GM21528 (cell line): ENCODE data around the gene DPP4.

Experiments
- ATAC-seq: cut with Tn5 transposase; IDR thresholded peaks from one replicate; pipeline ENCODE4 v1.9.1; 2021; ENCODE audit warnings: mild to moderate bottlenecking, moderate library complexity; ENCODE audit not compliant: unreplicated experiment, low FRiP score

The DPP4 gene

DNA sequence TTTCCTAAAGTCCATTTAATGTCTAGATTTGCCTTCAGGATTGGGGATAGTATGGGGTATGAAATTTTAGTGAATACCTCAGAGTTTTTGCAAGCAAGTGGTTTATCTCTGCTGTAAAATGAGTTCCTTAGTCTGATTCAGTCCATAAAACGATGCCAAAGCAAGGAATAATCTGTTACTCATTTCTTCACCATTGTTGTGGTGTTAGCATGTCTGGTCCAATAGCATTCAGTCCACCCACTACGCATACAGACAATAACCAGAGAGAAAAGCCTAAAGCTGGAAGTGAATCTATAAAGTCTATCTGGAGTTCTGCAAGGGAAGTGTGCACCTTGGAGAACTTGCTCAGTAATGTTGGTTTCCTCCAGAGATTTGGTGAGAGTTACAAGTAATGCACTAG lies 12.9 kb upstream of the DPP4 start:
- ATAC-seq = no peak

DNA sequence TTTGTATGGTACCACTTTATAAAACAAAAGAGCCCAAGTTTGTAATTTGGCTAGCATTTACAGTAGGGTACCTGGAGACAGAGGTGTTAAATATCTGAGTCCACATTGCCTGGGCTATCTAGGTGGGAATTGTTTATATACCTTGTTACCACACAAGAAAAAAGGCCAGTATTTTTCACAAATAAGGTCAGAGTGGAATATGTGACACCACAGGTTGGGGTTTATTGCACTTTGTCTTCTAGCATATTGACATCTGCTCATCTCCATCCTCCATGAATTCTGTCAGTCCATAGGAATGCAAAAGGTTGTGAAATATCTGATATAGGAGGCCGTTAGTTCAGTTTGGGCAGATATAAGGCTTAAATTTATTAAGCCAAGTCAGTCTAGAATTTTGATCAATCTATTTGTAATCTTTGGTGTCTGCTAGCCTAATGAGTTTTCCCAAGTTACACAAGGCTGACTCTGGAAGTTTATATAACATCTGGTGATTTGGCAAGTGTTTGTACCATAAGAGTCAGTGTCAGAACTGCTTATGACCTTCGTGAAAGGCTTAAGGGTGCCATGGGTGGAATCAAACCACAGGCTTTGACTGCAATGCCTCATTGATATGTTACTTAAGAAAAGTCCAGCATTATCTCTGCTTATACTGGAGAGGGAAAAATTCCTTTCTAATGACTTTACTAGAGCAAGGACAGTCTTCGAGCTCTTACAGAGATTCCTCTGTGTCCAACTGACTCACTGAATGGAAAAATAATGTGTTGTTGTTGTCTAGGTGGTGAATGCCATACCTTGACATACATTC lies 11.3 kb upstream of the DPP4 start:
- ATAC-seq = no peak

DNA sequence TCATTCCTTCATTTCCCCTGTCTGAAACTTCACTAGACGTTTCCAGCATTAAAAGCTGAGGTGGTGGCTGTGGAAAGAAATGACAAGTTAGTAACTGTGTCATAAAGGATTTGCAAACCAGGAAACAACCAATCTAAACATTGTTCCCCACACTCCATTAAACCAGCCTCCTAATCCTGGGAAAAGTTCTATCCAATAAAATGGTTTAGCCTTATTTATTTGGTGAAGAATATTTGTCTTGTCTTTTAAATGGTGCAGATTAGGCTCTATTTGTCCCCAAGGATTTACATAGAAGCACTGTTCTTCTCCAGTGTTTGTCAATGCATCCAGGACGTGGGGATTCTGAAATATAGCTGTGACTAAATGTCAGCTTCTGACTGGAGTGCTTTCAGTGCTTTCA lies 10.5 kb upstream of the DPP4 start:
- ATAC-seq = no peak

DNA sequence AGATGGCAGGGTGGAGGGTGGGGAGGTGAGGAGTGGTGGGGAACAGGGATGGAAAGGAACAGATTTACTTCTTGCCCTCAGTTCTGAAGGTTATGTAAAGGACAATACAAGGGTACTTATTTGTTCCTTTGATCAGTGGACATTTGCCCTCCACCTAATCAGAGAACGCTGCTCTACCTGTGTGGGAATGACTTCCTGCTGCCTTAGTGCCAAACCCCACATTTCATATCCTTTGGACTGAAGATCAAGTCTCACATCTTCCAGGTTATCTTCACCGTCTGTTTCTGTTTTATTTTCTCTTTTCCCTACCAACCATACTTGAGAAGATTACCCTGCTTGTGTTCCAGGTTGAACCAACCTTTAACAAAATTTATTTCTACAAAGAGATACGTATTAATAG lies 8.7 kb upstream of the DPP4 start:
- ATAC-seq = no peak

DNA sequence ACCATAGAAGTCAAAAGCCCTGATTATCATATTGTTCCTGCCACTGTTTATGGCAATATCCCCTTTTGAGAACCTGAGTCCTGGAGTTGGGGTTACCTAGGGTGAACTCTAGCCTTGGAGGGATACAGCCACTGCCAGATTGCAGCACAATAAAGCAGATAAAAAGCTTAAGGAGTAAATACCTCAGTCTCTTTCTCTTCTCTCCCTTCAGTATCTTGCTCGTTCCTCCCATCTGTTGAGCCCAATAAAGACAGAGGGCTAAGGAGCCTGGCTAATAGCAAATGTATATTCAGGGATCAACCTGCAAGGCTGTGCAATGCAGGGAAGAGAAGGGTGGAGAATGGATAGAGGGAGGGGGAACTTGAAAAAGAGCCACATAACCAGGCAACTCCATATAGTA lies 8.0 kb upstream of the DPP4 start:
- ATAC-seq = no peak

DNA sequence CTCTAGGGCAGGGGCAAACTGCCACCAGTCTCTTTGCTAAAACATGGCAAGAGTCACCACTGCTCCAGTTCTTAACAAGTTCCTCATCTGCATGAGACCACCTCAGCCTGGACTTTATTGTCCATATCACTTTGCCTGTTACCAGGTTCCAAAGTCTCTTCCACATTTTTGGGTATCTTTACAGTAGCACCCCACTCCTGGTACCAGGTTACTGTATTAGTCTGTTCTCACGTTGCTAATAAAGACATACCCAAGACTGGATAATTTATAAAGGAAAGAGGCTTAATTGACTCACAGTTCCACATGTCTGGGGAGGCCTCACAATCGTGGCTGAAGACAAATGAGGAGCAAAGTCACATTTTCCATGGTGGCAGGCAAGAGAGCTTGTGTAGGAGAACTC lies 5.5 kb upstream of the DPP4 start:
- no peak for ATAC-seq

DNA sequence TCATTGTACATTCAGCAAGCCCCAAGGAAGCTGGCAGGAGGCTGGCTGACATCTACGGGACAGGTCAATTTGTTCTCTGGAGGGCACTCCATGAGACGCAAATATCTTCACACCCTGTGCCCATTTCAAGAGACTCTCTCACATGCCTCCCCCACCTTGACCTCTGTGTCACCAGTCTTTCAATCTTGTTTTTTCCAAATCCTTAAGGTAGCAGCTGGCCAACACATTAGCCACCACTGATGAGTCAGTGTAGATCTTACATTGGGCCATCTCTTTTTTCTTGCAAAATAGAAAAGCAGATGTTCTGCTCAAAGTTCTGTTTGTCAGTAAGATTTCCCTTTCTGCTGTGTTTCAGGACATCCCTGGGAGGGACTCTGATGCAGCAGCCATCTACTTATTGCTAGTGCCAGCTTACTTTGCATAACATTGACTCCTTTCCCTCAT lies 1.7 kb upstream of the DPP4 start:
- no peak for ATAC-seq

DNA sequence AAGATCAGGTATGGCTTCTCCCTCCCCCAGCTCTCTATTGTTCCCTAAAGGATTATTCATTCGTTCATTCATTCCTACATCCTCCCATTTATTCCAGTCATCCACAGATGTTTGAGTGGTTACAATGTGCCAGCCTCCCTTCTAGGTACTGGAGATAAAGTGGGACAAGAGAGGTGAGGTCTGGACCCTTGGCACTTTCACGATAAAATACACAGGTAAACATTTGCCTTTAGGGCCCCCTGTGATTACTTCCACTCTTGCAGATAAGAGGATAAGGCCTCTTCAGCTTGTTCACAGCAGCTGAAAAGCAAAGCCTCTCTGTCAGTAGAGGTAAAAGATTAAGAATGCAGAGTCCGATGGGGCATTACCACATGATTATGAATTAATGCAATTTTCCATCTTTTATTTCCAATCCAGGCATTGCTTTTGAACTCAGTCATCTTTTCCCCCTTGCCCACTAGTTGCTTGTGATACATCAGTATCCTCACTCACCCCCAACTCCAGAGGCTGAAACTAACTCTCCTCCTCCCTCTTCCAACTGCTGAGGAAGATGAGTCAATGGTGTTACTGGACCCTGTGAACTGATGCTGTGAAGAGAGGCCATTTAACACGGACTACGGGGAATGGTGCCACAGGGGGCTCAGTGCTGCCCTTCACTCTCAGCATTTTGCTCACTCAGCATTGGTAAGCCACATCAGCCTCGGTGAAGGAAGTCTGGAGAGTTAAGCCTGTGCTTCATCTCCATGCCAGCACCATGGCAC lies 1.1 kb upstream of the DPP4 start:
- no peak for ATAC-seq

DNA sequence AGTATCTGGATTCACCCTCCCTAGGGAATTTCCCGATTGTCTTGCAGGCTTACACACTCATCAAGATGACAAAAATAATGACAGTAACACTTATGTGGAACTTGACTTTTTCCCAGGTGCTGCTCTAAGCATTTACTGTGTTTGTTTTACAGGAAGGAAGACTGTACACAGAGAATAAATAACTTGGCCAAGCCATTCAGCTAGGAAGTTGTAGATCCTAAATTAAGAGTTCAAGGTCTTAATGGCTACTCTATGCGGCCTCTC lies 549 bp upstream of the DPP4 start:
- ATAC-seq = no peak

DNA sequence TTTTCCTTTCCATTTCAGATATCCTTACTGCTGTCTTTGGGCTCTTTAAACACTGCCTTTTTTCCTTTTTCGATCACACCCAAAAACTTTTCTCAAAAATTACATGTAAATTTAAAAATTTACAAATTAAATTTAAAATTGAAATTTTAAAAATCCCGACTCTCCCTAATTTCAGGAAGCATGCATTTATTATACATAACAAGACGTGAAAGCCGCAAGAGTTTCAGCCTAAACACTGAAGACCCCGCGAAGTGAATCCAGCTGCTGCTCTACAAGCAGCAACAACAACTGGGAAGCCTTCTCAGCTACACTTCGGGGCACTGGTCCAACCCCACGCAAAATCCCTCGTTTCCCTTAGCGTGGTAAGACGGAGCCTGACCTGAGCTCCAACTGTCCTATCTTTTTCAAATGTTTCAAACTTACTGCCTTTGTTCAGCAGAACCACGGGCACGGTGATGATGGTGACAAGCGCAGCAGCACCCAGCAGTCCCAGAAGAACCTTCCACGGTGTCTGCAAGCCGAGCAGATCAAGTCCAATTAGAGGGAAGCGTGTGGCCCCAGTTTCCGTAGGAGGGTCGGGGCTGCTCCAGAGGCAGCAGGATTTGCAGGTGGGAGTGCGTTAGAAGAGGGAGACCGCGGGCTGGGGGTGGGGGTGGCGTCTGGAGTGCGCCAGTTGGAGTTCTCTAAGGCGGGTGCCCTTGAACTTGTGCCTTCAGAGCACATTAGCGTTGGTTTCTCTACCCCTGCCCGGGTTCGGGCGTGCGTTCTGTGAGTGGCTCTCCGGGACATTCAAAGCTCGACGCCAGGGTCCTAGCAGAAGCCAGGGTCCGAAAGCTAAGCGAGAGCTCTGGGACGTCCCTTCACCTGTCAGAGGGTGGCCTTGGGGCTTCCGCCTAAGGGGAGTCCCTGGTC lies 783 bp downstream of the DPP4 start:
- no peak for ATAC-seq

DNA sequence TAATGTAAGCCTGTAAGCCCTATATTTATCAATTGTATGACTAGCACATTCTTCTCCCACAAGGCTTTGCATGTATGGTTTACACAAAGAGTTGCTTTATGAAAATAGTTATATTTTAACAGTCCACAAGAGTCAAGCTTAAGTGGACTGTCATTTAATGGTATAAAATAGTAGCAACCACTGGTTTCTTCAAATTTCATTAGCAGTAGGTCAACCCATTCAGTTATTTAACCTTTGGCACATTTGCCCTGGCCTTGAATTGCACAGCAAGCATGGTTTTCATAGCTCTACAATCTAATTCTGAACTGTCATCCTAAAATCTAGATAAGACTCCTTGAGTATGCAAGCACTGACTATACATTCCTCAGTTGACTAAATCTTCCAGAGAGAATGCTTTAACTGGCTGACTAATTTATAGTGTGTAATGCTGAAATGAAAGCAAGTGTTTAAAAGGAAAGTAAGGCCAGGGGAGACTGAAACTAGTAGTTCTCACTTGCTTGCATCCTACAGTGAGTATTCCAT lies 1.8 kb downstream of the DPP4 start:
- peak; percentile 54 for ATAC-seq

DNA sequence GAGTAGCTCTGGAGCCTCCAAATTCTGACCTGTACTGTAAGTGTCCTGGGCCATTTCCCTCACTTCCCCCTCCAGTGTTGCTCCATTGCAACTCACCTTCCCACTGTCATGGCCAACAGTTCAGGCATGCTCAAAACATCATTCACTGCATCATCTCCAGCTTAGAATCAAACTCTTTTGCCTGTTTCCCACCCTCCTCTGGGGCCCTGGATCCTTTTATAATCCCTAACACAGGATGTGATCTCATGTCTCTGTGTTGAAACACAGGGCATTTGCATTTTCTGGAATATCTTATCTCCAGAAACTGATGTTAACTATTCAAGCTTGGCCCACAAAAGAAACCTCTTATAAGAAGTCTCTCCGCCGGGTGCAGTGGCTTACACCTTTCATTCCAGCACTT lies 3.0 kb downstream of the DPP4 start:
- no peak for ATAC-seq

DNA sequence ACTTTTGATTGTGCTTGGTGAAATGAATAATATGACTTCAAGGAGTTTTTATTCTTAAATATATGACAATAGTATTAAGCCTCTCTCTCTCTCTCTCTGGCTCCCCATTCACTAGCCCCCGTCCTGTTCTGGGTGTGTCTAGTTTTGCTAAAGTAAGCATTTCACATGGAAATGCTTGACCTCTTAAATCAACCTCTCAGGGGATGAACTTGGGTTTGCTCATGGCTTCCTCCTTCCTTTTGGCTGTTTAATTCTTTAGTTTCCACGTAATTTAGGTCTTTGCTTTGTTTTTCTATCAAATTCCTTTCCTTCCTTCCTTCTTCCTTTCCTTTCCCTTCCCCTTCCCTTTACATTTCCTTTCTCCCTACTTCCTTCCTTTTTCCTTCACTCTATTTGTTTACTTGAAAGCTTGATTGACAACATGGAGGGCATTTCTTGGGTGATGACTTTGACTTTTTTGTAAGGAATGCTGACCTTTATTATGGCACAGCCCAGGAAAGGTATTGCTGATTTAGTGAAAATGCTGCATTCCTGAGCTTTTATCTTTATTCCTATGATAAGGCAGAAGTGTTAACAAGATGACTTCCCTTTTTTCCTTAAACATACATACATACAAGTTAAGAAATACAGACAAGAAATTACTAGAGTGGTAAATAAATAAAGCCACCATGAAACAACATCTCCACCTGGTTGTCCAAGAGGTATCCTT lies 3.6 kb downstream of the DPP4 start:
- no peak for ATAC-seq

DNA sequence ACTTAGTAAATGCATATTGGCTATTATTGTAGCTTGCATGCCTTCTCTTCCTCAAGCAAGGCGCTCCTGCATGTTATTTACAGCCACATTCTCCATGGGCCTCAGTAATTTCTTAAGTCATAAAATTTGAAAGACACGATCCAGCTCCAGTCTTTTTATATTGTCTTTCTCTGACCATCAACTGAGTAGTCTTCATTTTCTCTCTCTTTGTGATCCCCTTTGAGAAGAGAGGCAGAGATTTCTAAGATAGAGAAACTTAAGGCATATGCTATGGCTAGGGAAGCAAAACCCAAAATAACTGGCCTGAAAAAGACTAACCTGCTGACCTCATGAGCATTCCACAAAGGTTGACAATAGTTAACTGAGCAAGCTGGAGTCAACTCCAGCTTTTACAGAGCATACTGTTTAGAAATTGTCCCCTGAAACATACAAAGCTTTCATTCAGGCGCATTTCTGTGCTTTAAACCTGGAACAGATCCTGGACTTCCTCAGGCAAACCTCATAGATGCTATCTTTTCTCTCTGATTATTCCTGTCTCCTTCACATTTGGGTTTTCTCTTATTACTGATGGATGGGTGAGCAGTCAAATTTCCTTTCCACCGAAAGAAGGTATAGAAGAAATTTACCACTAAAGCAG lies 4.6 kb downstream of the DPP4 start:
- ATAC-seq = no peak

DNA sequence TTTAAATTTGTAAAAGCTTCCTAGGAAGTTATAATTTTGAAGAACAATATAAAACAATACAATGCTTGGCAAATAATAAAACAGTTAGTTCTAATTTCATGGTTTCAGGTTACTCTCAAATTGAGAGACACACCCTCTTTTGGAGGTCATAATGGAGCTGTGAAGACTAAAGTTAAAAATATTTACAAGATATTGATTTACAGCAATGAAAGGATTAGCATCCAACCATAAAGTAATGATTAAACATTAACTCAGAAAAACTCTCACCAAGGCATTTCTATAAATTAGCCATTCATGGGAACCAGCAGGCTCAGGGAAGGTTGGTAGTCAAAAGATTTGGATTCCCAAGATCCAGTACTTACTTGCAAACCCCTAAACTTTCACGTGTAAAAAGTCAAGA lies 6.4 kb downstream of the DPP4 start:
- ATAC-seq = no peak

DNA sequence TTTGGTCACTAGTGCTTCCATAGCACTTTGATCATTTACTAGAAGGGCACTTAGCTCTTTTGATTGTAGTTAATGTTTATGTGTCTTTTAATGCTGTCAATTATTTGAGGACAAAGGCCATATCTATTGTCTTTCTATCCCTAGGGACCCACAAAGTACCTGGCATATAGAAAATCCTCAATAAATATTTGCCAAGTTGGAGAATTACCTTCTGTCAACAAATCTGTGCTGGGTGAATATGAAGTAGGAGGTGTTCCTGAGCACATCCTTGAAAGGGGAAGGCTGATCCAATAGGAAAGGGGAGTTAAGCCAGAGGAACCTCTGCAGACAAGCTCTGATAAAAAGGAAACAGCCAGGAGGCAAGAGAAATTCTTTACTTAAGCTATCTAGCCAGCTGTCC lies 8.2 kb downstream of the DPP4 start:
- no peak for ATAC-seq

DNA sequence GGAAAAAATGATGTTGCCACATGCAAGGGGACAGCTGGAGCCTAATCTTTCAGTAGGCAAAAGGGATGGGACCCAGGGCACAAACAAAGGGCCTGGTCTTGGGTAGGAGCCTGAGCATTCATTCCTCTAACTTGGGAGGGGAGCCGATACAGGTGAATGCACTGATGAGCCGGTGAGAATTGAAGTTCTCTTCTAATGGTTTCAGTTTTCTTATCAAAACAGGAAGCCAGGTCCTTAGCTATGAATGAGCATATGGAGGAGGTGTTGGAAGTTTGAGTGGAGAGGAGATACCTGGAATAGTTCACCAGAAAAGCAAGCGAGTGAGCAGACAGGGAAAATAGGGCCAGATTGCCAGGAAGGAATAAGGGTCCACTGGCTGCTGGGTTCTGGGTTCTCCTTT lies 10.1 kb downstream of the DPP4 start:
- ATAC-seq = no peak

DNA sequence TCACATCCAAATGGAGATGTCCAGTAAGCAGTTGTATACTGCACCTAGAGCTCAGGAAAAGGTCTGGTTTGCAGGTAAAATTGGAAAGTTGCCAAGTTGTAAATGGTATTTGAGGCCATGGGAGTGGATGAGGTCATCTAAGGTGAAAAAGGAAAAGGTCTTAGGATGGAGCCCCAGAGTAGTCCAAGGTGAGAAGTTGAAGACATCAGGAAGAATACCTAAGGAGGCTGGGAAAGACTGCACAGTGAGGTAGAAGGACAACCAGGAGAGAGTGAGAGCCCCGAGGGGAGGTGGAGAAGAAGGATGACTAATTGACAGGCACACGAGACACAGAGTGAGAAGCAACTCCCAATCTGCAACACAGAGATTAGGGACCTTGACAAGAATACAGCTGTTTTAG lies 10.7 kb downstream of the DPP4 start:
- no peak for ATAC-seq

DNA sequence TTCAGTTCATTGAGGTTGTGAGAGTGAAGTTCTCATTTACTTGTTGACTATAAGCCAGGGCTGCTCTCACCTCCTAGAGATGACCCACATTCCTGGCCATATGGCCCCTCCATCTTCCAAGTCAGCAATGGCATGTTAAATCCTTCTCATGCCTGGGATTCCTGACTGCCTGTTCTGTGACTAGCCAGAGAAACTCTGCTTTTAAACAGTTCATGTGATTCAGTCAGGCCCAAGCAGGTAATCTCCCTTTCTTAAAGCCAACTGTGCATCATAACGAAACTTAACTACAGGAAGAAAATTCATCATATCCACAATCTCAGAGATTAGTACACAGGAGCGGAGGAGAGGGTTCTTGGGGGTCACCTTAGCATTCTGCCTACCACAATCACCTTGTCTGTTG lies 11.5 kb downstream of the DPP4 start:
- no peak for ATAC-seq

DNA sequence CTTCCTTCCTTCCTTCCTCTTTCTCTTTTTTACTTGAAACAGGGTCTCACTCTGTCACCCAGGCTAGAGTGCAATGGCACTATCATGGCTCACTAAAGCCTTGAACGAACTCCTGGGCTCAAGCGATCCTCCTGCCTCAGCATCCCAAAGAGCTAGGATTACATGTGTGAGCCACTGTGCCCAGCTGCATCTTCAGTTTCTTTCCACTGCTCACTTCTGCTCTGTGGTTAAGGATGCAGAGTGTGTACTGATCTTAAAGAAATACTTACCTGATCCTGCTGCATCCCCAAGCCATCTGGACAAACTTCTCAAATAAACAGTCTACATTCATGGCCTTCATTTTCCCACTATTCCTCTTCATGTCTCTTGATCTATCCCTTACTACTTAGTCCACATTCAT lies 13.0 kb downstream of the DPP4 start:
- no peak for ATAC-seq
